ENCODE measurements around the gene TRIM26.
"Not testable (repeated sequence)": the region's sequence is repeated elsewhere in the genome, so short reads cannot be mapped to it uniquely, and the experiment has no call there.

Gene TRIM26

GRCh38 chr6:30171677-30172471 is 41.3 kb downstream of the TRIM26 start:
- TF ChIP-seq, protein P1, sequence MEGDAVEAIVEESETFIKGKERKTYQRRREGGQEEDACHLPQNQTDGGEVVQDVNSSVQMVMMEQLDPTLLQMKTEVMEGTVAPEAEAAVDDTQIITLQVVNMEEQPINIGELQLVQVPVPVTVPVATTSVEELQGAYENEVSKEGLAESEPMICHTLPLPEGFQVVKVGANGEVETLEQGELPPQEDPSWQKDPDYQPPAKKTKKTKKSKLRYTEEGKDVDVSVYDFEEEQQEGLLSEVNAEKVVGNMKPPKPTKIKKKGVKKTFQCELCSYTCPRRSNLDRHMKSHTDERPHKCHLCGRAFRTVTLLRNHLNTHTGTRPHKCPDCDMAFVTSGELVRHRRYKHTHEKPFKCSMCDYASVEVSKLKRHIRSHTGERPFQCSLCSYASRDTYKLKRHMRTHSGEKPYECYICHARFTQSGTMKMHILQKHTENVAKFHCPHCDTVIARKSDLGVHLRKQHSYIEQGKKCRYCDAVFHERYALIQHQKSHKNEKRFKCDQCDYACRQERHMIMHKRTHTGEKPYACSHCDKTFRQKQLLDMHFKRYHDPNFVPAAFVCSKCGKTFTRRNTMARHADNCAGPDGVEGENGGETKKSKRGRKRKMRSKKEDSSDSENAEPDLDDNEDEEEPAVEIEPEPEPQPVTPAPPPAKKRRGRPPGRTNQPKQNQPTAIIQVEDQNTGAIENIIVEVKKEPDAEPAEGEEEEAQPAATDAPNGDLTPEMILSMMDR (IDR thresholded peaks at IDR 0.05; ENCODE audit: control insufficient read depth, insufficient read depth, low read depth, low read length, missing control alignments) = no peak
- DNase-seq (ENCODE audit: low read depth) = no peak
- H3K4me3 ChIP-seq (ENCODE audit: control insufficient read depth, low read depth, low read length) = no peak overlapping the region

DNA sequence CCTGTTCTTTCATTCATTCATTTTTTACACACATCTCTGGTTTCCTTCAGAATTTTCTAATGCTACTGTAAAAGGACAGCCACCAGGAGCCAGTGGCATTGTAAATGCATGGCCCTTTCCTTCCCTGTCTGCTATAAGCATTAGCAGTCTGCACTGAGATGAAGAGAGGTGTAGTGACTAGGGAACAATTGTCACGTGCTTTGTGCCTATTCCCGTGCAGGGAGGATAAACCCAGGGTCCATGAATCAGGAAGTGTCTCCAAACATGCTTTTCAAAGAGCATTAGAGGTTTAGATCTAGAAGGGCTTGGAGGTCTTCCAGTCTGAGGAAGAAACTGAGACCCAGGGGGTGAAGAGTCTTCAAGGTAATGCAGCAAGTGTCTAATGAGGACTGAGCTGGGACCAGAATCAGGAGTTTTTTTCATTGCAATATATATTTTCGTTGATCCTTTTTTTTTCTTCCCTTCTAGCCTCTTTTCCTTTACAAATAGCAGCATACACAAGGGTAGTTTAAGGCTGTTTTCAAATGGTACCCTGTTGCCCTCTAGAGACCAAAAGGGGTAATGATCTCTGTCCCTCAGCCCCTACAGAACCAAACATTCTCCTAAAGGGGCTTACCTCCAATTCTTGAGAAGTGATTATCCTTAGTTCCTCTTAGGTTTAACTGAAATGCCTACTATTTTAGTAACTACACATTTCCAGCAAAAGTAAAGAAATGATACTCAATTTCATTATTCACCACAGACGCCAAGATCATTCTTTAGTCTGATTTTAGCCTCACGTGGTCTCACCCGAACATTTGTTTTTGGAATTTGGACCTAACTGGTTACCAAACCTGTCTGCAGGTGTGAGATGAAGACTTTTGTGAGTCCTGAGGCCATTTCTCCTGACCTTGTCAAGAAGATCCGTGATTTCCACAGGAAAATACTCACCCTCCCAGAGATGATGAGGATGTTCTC is 43.3 kb downstream of the TRIM26 start:
- H3K4me3 ChIP-seq (ENCODE audit: control insufficient read depth, low read depth, low read length) = no peak overlapping the region
- TF ChIP-seq, protein P1 (IDR thresholded peaks at IDR 0.05; ENCODE audit: control insufficient read depth, insufficient read depth, low read depth, low read length, missing control alignments) = peak; percentile 85
- DNase-seq (ENCODE audit: low read depth) = peak; percentile 14

DNA sequence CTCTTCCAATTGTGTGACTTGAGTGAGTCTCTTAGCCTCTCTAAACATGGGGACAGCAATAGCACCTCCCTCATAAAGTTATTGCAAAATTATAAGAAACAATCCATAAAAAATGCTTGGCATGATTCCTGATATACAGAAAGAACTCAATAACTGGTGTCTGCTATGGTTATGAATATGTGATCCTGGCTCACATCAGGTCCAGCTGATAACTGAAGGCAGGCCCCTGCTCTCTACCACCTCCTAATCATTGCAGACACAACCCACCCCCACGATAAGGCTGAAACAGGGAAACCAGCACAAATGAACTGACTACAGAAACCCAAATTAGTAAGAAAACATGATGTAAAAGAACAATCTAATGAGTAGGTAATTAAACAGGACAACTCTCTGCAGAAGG is 44.5 kb downstream of the TRIM26 start:
- TF ChIP-seq, protein P1 (IDR thresholded peaks at IDR 0.05; ENCODE audit: control insufficient read depth, insufficient read depth, low read depth, low read length, missing control alignments) = no peak
- no peak for DNase-seq (ENCODE audit: low read depth)
- H3K4me3 ChIP-seq (ENCODE audit: control insufficient read depth, low read depth, low read length) = no peak overlapping the region

- no peak overlapping the region for H3K4me3 ChIP-seq (ENCODE audit: control insufficient read depth, low read depth, low read length)
- no peak for DNase-seq (ENCODE audit: low read depth)
- TF ChIP-seq, protein P1 (IDR thresholded peaks at IDR 0.05; ENCODE audit: control insufficient read depth, insufficient read depth, low read depth, low read length, missing control alignments) = no peak
Measured at GRCh38 chr6:30167101-30167500, 46.1 kb downstream of the TRIM26 start.

GRCh38 chr6:30165238-30165637 is 48.0 kb downstream of the TRIM26 start:
- DNase-seq (ENCODE audit: low read depth); H3K4me3 ChIP-seq (ENCODE audit: control insufficient read depth, low read depth, low read length): not testable (repeated sequence)

GRCh38 chr6:30164714-30165113 is 48.5 kb downstream of the TRIM26 start:
- H3K4me3 ChIP-seq (ENCODE audit: control insufficient read depth, low read depth, low read length) = no peak overlapping the region
- TF ChIP-seq, protein P1 (IDR thresholded peaks at IDR 0.05; ENCODE audit: control insufficient read depth, insufficient read depth, low read depth, low read length, missing control alignments) = no peak
- DNase-seq (ENCODE audit: low read depth) = no peak
